BJ (cell line): ENCODE results near the gene MYBL2. TPM values are rescaled to one million over a fixed set of nuclear protein-coding genes. Genes with fewer than 3 reads are reported as not detected.

Experiments
- CTCF ChIA-PET: fragments of 350-600 bp; formaldehyde crosslinking; extraction: SDS; loops from one replicate; lab custom pipeline; 2021; ENCODE audit warnings: antibody characterized with exemption, inconsistent platforms; lab: Yijun Ruan, JAX
- POLR2A ChIA-PET: fragments of 300-600 bp; sonication (Branson Sonifier 250); formaldehyde crosslinking; extraction: SDS; loops from one replicate; lab custom pipeline; 2021; ENCODE audit warnings: antibody characterized with exemption; lab: Charles Lee
- DNase-seq: peaks from one replicate; pipeline ENCODE4 v3.0.0-alpha.2; 2011; ENCODE audit warnings: low read depth
- H3K27me3 ChIP-seq: 2 replicates; pipeline ENCODE4 v1.6.0; 2011; ENCODE audit warnings: low read length; ENCODE audit not compliant: control insufficient read depth, insufficient read depth
- H3K36me3 ChIP-seq: 2 replicates; pipeline ENCODE4 v1.5.1; 2011; ENCODE audit warnings: low read length; ENCODE audit not compliant: control insufficient read depth, insufficient read depth
- H3K4me3 ChIP-seq: 2 replicates; pipeline ENCODE4 v1.5.1; 2011; ENCODE audit warnings: low read depth, mild to moderate bottlenecking, control low read depth, low read length
- CTCF ChIP-seq: IDR thresholded peaks from 2 replicates; pipeline ENCODE4 v1.5.1; 2011; ENCODE audit warnings: low read depth, mild to moderate bottlenecking, control low read depth, inconsistent platforms, low read length, moderate library complexity; ENCODE audit not compliant: insufficient read depth
- polyA plus RNA-seq: library from polyadenylated mRNA; depleted of rRNA; stranded (reverse); fragments of >200 nt; gene quantifications from 2 replicates; pipeline ENCODE4 v1.2.3, GENCODE V29; 2011

MYBL2 gene
- polyA plus RNA-seq, 1 experiment = 9.8 TPM

GRCh38 chr20:43744151-43744611 lies 77.3 kb downstream of the MYBL2 start:
- Histone ChIP-seq H3K27me3 (no peaks in the 10 kb centered on the region), H3K36me3 (no peaks in the 10 kb centered on the region), H3K4me3 (no peak overlapping the region)
- no peak for TF ChIP-seq CTCF
- POLR2A ChIA-PET = interaction anchor here (0.6 kb wide), 1 partner anchor 10 kb away, joined by 7 read pairs; no protein-coding TSS in a partner anchor
- CTCF ChIA-PET = no interaction called here
- no peak for DNase-seq

GRCh38 chr20:43744966-43745730 lies 78.2 kb downstream of the MYBL2 start:
- ChIA-PET CTCF (no interaction called here), POLR2A (interaction anchor here (0.6 kb wide), 1 partner anchor 9 kb away, joined by 7 read pairs; no protein-coding TSS in a partner anchor)
- no peaks in the 10 kb centered on the region for H3K36me3 ChIP-seq
- no peak for DNase-seq
- no peak for TF ChIP-seq CTCF
- H3K4me3 ChIP-seq = no peak overlapping the region
- no peaks in the 10 kb centered on the region for H3K27me3 ChIP-seq

- Histone ChIP-seq H3K4me3 (no peak overlapping the region), H3K27me3 (no peaks in the 10 kb centered on the region), H3K36me3 (no peaks in the 10 kb centered on the region)
- CTCF ChIA-PET = no interaction called here
- no peak for DNase-seq
- TF ChIP-seq CTCF = no peak
- POLR2A ChIA-PET = no interaction called here
Observed at GRCh38 chr20:43746344-43747137, 79.6 kb downstream of the MYBL2 start.

GRCh38 chr20:43748274-43748673 lies 81.4 kb downstream of the MYBL2 start:
- Histone ChIP-seq H3K4me3 (no peak overlapping the region), H3K36me3 (no peaks in the 10 kb centered on the region), H3K27me3 (no peaks in the 10 kb centered on the region)
- POLR2A ChIA-PET = no interaction called here
- CTCF ChIA-PET = interaction anchor here (0.6 to 6.3 kb wide), 9 partner anchors 13 to 348 kb away, joined by 3 to 140 read pairs (median 3); no protein-coding TSS in a partner anchor
- no peak for TF ChIP-seq CTCF
- no peak for DNase-seq
